Activated CD4-positive, alpha-beta memory T cell treated with anti-CD3 and anti-CD28 coated beads, Interleukin-2, amount 10 ng/mL, durations not matched to agents 7 days and 5 days (primary cell): ENCODE data around the gene TUBGCP5. TPM values are rescaled to one million over a fixed set of nuclear protein-coding genes. Genes with fewer than 3 reads are reported as not detected.
"Not testable (repeated sequence)": the region's sequence is repeated elsewhere in the genome, so short reads cannot be mapped to it uniquely, and the experiment has no call there.

Experiments used
- CTCF ChIA-PET: fragments of 350-600 bp; sonication (Branson Sonifier 250); formaldehyde crosslinking; loops from one replicate; lab custom pipeline; 2021; ENCODE audit warnings: antibody characterized with exemption, inconsistent platforms; lab: Charles Lee
- POLR2A ChIA-PET: fragments of 350-600 bp; sonication (Branson Sonifier 250); formaldehyde crosslinking; loops from one replicate; lab custom pipeline; 2021; ENCODE audit warnings: antibody characterized with exemption; lab: Charles Lee
- DNase-seq: peaks from one replicate; pipeline ENCODE4 v3.0.0-alpha.2; 2020
- H3K27ac Mint-ChIP-seq: one replicate; pipeline ENCODE4 v1.8.0; 2021; ENCODE audit warnings: mild to moderate bottlenecking, mixed read lengths
- H3K27me3 Mint-ChIP-seq: one replicate; pipeline ENCODE4 v1.8.0; 2021; ENCODE audit warnings: mixed read lengths
- H3K36me3 Mint-ChIP-seq: one replicate; pipeline ENCODE4 v1.8.0; 2021; ENCODE audit warnings: low read depth, mixed read lengths
- H3K4me1 Mint-ChIP-seq: one replicate; pipeline ENCODE4 v1.8.0; 2021; ENCODE audit warnings: mixed read lengths
- H3K4me3 Mint-ChIP-seq: one replicate; pipeline ENCODE4 v1.8.0; 2021; ENCODE audit warnings: mild to moderate bottlenecking, mixed read lengths
- H3K9me3 Mint-ChIP-seq: one replicate; pipeline ENCODE4 v1.8.0; 2021; ENCODE audit warnings: mixed read lengths
- total RNA-seq, 2 experiments: library from RNA; stranded (reverse); gene quantifications; one replicate each; pipeline ENCODE4 v1.2.3, GENCODE V29; 2021

Gene TUBGCP5
- total RNA-seq, 2 experiments from 2014 or later = 13.2 TPM

DNA sequence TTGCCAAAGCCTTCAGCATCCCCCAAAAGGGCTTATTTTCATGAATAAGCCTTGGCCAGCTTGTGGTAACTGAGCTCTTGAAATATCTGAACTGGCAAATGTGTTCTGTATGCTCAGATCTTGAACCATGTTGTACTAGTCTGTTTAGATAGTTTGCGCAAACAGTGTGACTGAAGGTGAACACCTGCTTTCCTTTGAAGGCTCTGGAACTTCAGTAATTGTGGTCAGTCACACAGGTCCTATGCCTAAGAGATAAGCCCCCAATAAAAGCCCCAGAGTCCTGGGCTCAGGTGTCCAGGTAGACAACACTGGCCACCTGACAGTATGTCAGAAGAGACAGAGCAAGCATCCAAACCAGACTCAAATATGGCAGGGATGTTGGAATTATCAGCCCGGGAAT is 5.4 kb downstream of the TUBGCP5 start:
- Mint-ChIP-seq H3K27ac (no peak overlapping the region), H3K36me3 (peaks cover 28% of the 10 kb centered on the region), H3K9me3 (no peaks in the 10 kb centered on the region), H3K4me3 (no peak overlapping the region), H3K27me3 (no peaks in the 10 kb centered on the region), H3K4me1 (peaks cover 20% of the 10 kb centered on the region)
- DNase-seq = no peak
- CTCF ChIA-PET = no interaction called here
- POLR2A ChIA-PET = no interaction called here

DNA sequence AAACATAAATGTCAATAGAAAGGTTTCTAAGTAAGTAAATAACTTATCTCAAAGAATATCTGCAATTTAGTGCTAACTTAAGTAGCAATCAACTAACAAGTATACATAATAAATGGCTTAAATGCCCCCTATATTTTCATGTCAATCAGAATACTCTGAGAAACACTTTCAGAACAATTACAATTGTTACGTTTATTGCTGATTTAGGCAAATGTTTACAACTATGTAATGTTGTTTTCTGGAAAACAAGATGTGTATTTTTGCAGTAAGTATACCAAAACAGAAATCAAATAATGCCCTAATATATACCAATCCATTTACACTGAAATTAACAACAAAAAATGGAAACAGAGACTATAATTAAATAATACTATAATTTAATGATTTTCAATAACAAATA is 13.2 kb downstream of the TUBGCP5 start:
- CTCF ChIA-PET = interaction anchor here (1.6 to 3.2 kb wide), 2 partner anchors 9 to 10 kb away, joined by 11 to 19 read pairs; no protein-coding TSS in a partner anchor
- Mint-ChIP-seq H3K27me3 (no peaks in the 10 kb centered on the region), H3K4me1 (no peaks in the 10 kb centered on the region), H3K27ac (no peak overlapping the region), H3K4me3 (no peak overlapping the region), H3K36me3 (peaks cover 47% of the 10 kb centered on the region), H3K9me3 (no peaks in the 10 kb centered on the region)
- DNase-seq = no peak
- POLR2A ChIA-PET = no interaction called here

DNA sequence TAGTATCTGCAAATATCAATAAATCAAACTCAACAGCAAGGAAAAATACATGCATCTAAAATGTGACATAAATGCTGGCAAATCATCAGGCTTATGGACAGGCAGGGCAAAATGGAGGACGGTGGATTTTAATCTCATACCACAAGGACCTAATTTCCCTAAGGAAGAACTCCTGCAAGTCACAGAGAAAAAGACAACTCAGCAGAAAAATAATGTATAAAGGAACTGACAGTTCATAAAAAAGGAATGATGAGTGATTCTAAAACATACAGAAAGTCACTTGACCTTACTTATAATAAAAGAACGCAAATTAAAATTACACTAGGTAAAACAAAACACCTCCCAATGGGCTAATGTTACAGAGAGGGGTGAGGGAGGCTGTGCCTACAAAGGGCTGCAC is 17.2 kb downstream of the TUBGCP5 start:
- ChIA-PET CTCF (interaction anchor here (1.3 to 1.8 kb wide), 2 partner anchors 14 to 16 kb away, joined by 3 to 5 read pairs; no protein-coding TSS in a partner anchor), POLR2A (no interaction called here)
- Mint-ChIP-seq H3K9me3 (no peaks in the 10 kb centered on the region), H3K4me1 (no peaks in the 10 kb centered on the region), H3K4me3 (no peak overlapping the region), H3K27ac (no peak overlapping the region), H3K36me3 (peaks cover 43% of the 10 kb centered on the region), H3K27me3 (no peaks in the 10 kb centered on the region)
- DNase-seq = no peak

DNA sequence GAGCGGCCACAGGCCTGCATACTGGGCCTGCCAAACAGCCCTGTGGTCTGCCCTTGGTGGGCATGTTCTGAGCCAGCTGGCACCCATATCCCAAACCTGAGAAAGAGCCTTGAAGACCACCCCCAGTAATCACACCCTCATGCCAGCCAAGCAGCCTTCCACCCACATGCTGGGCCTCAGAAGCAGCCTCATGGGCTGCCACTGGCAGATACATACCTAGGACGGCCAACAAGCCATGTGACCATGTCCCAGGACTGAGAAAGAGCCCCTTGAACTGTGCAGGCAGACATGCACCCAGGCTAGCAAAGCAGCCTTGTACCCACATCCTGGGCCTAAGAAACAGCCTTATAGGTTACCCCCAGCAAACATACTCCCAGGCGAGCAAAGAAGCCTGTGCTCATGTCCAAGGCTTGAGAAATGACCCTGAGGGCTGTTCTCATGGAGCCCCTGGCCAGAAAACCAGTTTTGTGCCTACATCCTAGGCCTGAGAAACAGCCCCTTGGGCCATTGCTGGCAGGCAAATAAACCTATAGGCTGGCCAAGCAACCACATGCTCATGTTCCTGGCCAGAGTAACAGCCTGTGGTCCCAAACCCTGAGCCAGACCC is 24.9 kb downstream of the TUBGCP5 start:
- DNase-seq = no peak
- ChIA-PET CTCF (no interaction called here), POLR2A (interaction anchor here (1.6 kb wide), 1 partner anchor 25 kb away, joined by 4 read pairs; the partner anchor contains the start of gene TUBGCP5)
- Mint-ChIP-seq H3K36me3 (peaks cover 35% of the 10 kb centered on the region), H3K27ac (no peak overlapping the region), H3K9me3 (no peaks in the 10 kb centered on the region), H3K4me3 (no peak overlapping the region), H3K4me1 (no peaks in the 10 kb centered on the region), H3K27me3 (no peaks in the 10 kb centered on the region)

DNA sequence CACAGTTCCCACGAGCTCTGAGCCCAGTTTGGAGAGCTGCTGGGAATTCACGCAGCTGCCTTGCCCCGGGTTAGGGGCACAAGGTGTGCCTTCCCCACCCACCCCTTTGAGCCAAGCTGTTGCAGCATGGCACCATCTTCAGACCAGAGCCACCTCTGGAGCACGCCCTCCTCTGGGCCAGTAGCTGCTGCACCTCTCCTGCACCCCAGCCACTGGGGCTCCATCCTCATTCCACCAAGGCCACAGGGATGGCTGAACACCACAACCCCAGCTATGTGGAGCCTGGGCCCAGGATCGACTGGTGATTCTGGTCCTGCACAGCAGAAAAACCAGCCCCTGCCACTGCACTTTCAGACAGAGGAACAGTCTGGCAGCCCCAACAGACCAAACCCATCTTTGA is 25.7 kb downstream of the TUBGCP5 start:
- Mint-ChIP-seq H3K36me3 (peaks cover 33% of the 10 kb centered on the region), H3K27ac (no peak overlapping the region), H3K27me3 (no peaks in the 10 kb centered on the region), H3K4me3 (no peak overlapping the region), H3K9me3 (no peaks in the 10 kb centered on the region), H3K4me1 (no peaks in the 10 kb centered on the region)
- POLR2A ChIA-PET = interaction anchor here (0.8 to 1.6 kb wide), 2 partner anchors 17 to 26 kb away, joined by 4 to 6 read pairs; partner anchors contain the start of gene TUBGCP5
- CTCF ChIA-PET = no interaction called here
- DNase-seq = no peak

DNA sequence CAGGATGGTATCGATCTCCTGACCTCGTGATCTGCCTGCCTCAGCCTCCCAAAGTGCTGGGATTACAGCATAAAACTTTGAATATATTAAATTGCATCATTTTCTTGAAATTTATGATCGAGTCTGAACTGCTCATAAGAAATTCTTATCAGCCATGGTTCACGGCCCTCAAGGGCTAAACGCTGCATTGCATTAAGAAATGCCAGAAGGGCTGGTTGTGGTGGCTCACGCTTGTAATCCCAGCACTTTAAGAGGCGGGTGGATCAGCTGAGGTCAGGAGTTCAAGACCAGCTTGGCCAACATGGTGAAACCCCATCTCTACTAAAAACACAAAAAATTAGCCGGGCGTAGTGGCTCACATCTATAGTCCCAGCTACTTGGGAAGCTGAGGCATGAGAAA is 26.8 kb downstream of the TUBGCP5 start:
- CTCF ChIA-PET, H3K9me3 Mint-ChIP-seq, H3K27ac Mint-ChIP-seq, H3K4me3 Mint-ChIP-seq, POLR2A ChIA-PET, H3K4me1 Mint-ChIP-seq, H3K27me3 Mint-ChIP-seq, DNase-seq: not testable (repeated sequence)
- peaks cover 37% of the 10 kb centered on the region for H3K36me3 Mint-ChIP-seq

DNA sequence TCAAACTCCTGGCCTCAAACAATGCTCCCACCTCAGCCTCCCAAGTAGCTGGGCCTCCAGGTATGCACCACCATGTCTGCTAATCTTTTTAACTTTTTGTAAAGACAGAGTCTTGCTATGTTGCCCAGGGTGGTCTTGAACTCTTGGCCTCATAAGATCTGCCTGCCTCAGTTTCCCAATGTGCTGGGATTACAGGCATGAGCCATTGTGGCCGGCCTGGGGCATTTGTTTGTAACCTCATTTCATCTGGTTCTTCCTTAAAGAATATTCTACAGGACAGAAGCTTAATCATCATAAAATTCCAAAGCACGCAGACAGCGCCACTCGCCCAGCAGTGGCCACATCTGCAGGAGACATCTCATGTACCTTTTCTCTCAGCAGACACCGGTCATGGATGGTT is 35.6 kb downstream of the TUBGCP5 start:
- DNase-seq = no peak
- Mint-ChIP-seq H3K27me3 (no peaks in the 10 kb centered on the region), H3K4me1 (no peaks in the 10 kb centered on the region), H3K27ac (no peak overlapping the region), H3K36me3 (peaks cover 49% of the 10 kb centered on the region), H3K9me3 (no peaks in the 10 kb centered on the region), H3K4me3 (no peak overlapping the region)
- POLR2A ChIA-PET = no interaction called here
- CTCF ChIA-PET = no interaction called here

DNA sequence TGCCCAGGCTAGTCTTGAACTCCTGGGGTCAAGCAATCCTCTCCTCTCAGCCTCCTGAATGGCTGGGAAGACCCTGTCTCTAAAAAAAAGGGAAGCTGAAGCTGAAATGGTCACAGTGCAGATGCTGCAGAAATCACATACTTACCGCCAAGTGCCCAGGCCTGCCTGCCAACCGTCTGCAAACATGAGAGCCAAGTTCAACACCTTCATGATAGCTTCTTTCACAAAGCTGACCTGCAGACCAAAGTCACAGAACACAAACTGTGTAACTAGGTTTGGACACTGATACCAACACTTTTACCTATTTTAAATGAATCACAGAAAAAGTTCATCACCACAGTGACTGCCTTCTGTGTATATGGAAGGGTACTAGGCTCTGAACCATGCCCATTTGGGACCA is 36.4 kb downstream of the TUBGCP5 start:
- H3K4me1 Mint-ChIP-seq = no peaks in the 10 kb centered on the region
- H3K27me3 Mint-ChIP-seq = no peaks in the 10 kb centered on the region
- ChIA-PET CTCF (interaction anchor here (1.3 kb wide), 1 partner anchor 36 kb away, joined by 3 read pairs; the partner anchor contains the start of gene TUBGCP5), POLR2A (interaction anchor here (0.5 to 0.7 kb wide), 2 partner anchors 37 to 1954 kb away, joined by 3 read pairs; partner anchors contain the start of gene TUBGCP5)
- H3K27ac Mint-ChIP-seq = no peak overlapping the region
- no peaks in the 10 kb centered on the region for H3K9me3 Mint-ChIP-seq
- no peak for DNase-seq
- peaks cover 47% of the 10 kb centered on the region for H3K36me3 Mint-ChIP-seq
- no peak overlapping the region for H3K4me3 Mint-ChIP-seq

DNA sequence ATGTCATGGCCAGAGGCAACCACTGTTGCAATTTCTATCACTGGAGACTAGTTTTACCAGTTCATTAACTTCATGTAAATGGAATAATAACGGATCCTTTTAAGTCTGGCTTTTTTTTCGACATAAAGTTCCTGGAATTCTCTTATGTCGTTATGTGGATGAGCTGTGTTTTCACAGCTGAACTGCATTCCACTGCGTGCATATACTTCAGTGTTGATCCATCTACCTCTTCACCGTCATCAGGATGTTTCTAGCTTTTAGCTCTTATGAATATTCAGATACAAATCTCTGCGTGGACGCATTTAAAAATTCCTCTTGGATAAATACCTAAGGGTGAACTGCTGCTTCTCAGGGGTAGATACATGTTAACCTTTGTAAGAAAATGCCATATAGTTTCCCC is 43.6 kb downstream of the TUBGCP5 start:
- Mint-ChIP-seq H3K27ac (no peak overlapping the region), H3K4me1 (no peaks in the 10 kb centered on the region), H3K4me3 (no peak overlapping the region), H3K9me3 (no peaks in the 10 kb centered on the region), H3K27me3 (no peaks in the 10 kb centered on the region), H3K36me3 (peaks cover 15% of the 10 kb centered on the region)
- ChIA-PET POLR2A (no interaction called here), CTCF (no interaction called here)
- no peak for DNase-seq

DNA sequence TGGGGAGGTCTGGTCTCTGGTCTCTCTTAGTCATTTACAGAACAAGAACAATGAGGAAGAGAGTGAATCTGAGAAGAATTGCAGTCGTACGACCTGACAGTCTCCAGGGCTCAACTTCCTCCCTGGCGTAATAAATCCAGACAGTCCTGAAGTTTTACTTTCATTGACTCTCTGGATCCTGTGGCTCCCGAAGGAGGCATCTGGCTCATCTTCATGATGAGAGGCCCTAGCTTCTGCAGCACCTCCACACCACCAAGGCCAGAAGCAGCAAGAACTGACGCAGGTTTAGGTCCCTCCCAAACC is 47.4 kb downstream of the TUBGCP5 start:
- Mint-ChIP-seq H3K27me3 (no peaks in the 10 kb centered on the region), H3K4me1 (no peaks in the 10 kb centered on the region), H3K36me3 (peaks cover 6% of the 10 kb centered on the region), H3K27ac (no peak overlapping the region), H3K9me3 (no peaks in the 10 kb centered on the region), H3K4me3 (no peak overlapping the region)
- CTCF ChIA-PET = no interaction called here
- DNase-seq = no peak
- POLR2A ChIA-PET = no interaction called here

DNA sequence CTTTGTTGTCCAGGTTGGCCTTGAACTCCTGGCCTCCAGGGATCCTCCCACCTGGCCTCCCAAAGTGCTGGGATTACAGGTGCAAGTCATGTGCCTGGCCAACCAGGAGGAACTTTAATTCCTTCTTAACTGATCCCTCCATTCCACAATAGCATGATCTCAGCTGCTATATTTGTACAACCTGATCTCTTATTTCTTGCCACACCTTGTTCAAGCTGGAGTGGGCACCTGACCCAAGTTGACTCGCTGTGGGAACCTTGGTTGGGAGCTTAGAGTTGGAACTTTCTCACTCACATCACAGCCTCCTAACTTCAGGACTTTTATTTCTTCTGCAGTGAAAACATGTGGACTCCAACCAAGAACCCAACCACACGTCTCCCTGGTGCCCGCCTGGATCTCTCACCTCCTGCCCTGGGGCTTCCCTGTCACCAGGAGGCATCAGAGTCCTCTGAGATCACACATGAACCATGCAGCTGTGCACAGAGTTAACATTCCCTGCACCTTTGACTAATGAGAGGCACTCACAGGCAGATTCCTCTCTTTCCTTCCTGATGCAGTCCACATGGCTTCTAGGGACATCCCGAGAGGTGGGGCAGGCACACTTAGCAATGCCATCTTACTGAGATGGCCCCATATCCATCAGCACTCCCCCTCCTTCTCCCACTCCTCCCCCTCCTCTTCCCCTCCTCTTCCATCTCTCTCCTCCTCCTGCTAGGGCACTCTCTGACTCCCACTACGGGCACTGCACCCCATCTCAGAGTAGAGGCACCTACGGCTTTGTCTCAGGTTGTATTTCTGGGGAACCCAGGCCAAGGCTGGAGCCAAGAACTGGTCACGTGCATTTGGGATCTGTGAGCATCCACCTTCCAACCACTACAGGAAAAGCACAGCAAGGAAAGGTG is 49.5 kb downstream of the TUBGCP5 start:
- no peak overlapping the region for H3K27ac Mint-ChIP-seq
- CTCF ChIA-PET = no interaction called here

DNA sequence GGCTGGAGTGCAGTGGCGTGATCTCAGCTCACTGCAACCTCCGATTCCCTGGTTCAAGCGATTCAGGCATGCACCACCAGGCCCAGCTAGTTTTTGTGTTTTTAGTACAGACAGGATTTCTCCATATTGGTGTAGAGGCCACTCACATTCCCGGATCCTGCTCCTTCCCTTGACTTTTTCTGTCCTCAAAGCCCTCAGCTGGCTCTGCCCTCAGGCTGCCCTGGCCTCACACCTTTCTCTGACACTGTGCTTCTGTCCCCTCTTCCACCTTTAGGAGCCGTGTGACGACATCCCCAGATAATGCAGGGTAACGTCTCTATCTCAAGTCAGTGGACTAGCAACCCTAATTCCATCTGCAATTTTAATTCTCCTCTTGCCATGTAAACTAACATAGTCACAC is 50.6 kb downstream of the TUBGCP5 start:
- no peaks in the 10 kb centered on the region for H3K4me1 Mint-ChIP-seq
- no peak overlapping the region for H3K4me3 Mint-ChIP-seq
- DNase-seq = no peak
- H3K9me3 Mint-ChIP-seq = no peaks in the 10 kb centered on the region
- H3K27me3 Mint-ChIP-seq = no peaks in the 10 kb centered on the region
- peaks cover 4% of the 10 kb centered on the region for H3K36me3 Mint-ChIP-seq
- POLR2A ChIA-PET = no interaction called here
- CTCF ChIA-PET = no interaction called here
- H3K27ac Mint-ChIP-seq = no peak overlapping the region

More for the DNA sequence above, 49.5 kb downstream of the TUBGCP5 start:
- Mint-ChIP-seq H3K36me3 (peaks cover 6% of the 10 kb centered on the region), H3K27me3 (no peaks in the 10 kb centered on the region), H3K9me3 (no peaks in the 10 kb centered on the region), H3K4me3 (no peak overlapping the region), H3K4me1 (no peaks in the 10 kb centered on the region)
- DNase-seq = no peak
- POLR2A ChIA-PET = no interaction called here

DNA sequence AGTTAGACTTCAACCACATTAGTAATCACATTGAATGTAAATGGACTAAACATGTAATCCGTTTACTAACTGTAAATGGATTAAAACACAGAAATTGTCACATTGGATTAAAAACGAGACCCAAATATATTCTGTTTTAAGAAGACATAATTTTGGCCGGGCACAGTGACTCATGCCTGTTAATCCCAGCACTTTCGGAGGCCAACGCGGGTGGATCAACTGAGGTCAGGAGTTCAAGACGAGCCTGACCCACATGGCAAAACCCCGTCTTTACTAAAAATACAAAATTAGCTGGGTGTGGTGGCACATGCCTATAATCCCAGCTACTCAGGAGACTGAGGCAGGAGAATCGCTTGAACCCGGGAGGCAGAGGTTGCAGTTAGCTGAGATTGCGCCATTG is 57.4 kb downstream of the TUBGCP5 start:
- H3K9me3 Mint-ChIP-seq, H3K36me3 Mint-ChIP-seq: not testable (repeated sequence)

More for the DNA sequence above, 57.4 kb downstream of the TUBGCP5 start:
- not testable (repeated sequence) for H3K4me3 Mint-ChIP-seq, H3K27ac Mint-ChIP-seq, DNase-seq
- H3K4me1 Mint-ChIP-seq = peaks cover 14% of the 10 kb centered on the region
- peaks cover 14% of the 10 kb centered on the region for H3K27me3 Mint-ChIP-seq
- CTCF ChIA-PET = interaction anchor here (1.2 kb wide), 1 partner anchor 55 kb away, joined by 3 read pairs; no protein-coding TSS in a partner anchor
- POLR2A ChIA-PET = interaction anchor here (1.4 kb wide), 1 partner anchor 58 kb away, joined by 4 read pairs; the partner anchor contains the start of gene TUBGCP5
